ENCODE results near the gene ST8SIA6.
A peak's percentile ranks its signal among the peaks of the same experiment; 100 is the strongest.

The ST8SIA6 gene

DNA sequence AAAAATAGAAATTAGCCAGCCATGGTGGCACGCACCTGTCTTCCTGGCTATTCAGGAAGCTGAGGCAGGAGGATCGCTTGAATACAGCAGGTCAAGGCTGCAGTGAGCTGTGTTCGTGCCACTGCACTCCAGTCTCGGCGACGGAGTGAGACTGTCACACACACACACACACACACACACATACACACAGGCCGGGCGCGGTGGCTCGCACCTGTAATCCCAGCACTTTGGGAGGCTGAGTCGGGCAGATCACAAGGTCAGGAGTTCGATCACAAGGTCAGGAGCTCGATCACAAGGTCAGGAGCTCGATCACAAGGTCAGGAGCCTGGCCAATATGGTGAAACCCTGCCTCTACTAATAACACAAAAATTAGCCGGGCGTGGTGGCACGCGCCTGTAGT, 68.4 kb downstream of the ST8SIA6 start:
- no peak for DNase-seq (ENCODE audit: low read depth in 3 of 3)

DNA sequence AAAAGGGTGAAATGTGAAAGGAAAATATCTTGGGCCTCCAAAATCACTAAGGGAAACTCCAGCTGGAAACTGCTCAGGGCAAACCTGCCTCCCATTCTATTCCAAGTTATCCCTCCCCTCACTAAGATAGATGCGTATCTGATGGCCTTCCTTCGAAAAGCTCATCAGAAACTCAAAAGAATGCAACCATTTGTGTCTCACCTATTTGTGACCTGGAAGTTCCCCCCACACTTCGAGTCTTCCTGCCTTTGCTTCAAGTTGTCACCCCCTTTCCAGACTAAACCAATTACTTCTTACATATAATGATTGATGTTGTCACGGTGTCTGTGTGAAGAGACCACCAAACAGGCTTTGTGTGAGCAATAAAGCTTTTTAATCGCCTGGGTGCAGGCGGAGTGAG, 69.3 kb downstream of the ST8SIA6 start:
- DNase-seq (ENCODE audit: low read depth in 3 of 3): no peak

DNA sequence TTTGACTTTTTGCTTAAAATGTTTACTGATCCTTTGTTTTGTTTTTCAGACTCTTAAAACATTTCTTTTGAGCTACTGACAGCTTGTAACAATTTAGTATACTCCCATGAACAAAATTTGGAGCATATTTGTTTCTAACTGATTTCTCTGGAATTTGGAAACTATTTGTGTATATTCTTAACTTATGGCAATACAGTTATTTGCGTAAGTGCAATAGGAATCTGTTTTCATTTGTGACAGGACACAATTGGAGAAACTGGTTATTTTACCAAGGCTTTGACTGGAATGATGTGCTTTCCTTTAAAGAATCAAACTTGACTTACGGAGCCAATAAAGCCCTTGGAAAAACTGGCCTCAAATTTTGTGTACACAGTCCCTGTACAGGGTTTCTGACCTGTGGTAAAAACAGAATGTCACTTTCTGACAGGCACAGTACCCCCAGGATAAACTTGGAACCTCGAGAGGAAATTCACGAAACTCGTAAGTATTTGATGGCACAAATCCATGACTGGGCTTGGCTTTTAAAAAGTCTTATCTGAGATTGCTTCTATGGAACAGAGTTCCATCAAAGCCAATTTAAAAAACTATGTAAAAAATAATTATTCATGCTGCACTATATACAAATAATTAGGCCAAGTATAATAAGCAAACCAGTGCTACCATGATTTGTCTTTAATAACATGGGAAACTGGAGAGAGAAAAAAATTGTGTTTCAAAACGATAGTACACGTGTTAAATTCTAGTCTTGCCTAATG, 70.4 kb downstream of the ST8SIA6 start:
- no peak for DNase-seq (ENCODE audit: low read depth in 3 of 3)

DNA sequence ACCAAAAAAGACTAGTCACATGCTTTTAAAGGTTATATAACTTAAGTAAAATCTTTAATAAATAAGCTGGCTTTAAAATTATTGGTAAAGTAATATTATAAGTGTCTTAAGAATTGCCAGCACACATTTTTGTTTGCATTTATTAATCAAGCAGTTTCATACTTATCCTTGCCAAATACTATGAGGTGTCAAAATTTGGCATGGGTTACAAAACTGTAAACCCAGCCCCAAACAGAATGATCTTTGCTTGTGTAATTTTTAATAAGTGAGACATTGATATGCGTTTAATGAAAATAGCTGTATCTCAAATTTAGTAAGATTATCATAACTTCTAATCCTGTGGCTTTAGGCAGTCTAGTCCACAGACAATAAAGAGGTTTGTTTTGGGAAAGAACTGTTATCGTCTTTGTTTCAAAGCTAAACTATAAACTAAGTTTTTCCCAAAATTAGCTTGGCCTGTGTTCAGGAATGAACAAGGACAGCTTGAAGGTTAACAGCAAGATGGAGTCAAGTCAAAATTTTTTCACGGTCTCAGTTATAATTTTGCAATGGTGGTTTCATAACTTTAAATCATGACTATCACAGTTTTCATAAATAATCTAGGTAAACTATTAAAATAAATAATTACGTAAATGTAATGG, 72.8 kb downstream of the ST8SIA6 start:
- DNase-seq (ENCODE audit: low read depth in 3 of 3): no peak

DNA sequence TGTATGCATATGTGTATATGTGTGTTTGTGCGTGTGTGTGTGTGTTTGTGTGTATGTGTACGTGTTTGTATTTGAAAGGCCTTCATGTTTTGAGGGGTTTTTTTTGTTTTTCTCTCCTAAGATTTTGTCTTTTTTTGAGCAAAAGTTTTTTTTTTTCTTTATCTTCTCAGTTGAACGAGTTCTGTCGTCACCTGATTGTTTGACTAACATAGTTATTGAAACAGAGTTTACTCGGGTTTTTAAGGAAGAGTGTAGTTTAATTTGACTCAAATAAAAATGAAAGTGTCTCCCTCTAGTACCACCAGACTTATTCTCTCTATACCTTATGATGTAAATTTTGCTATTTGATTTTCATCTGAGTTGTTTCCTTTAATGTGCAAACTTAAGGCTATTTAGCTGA, 73.5 kb downstream of the ST8SIA6 start:
- no peak for DNase-seq (ENCODE audit: low read depth in 3 of 3)

DNA sequence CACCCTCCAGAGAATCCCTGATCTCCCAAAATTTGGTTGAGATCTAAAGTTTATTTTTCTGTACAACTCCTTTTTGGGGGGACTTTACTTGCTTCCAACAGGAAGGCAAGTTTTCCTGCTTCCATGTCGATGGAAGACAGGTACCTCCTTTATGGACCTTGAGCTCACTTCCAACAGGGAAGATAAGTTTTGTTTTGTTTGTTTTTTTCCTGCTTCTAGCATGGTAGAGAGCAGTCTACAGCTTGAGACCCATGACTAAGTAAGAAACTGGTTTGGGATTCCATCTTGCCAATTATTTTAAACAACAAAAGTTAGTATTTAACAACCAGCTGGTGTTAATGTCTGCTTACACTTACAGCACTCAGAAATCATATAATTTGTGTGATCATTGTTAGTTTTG, 74.4 kb downstream of the ST8SIA6 start:
- DNase-seq (ENCODE audit: low read depth in 3 of 3): no peak

DNA sequence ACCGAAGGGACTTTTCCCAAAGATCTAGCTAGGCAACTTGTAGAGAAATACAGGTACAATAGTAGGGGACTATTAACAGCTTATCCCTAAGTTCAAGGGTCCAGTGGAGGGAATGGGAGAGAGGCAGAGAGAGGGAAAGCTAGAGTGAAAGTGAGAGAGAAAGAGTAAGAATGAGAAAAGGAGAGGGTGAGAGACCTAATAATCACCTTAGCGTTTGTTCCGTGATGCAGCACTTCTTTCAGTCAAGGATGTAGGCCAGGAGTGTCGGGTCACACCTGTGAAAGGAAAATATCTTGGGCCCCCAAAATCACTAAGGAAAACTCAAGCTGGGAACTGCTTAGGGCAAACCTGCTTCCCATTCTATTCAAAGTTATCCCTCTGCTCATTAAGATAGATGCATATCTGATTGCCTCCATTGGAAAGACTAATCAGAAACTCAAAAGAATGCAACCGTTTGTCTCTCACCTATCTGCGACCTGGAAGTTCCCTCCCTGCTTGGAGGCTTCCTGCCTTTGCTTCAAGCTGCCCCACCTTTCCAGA, 75.2 kb downstream of the ST8SIA6 start:
- DNase-seq (ENCODE audit: low read depth in 3 of 3): no peak

DNA sequence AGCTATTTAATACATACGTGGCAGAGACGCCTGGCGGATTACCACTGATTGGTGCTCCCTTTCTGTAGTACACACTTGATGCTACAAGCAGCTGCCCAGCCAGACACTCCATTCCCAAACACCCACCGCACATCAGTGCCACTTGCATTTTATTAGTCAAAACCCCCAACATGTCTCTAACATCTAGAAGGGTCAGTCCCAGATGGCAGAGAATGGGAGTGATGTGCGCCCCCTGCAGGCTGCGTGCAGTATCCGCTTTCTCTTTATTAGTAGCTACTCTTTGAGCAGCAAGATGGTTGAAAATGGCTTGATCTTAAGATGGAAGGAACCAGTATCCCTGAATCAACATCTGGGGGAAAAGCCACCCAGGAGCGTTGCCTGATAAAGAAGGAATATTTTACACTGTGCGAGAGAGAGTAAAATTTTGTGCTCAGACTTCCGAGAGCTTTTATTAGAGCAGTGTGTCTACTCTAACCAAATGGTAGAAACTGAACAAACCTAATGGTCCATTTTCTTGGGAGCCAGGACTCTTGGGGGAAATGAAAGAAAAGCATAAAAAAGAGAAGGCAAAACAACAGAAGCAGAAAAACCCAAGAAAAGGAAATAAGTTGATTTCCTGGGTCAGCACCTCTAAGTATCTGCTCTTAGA, 78.3 kb downstream of the ST8SIA6 start:
- DNase-seq (ENCODE audit: low read depth in 3 of 3): peak in 1 of 3 experiments; percentile 36

DNA sequence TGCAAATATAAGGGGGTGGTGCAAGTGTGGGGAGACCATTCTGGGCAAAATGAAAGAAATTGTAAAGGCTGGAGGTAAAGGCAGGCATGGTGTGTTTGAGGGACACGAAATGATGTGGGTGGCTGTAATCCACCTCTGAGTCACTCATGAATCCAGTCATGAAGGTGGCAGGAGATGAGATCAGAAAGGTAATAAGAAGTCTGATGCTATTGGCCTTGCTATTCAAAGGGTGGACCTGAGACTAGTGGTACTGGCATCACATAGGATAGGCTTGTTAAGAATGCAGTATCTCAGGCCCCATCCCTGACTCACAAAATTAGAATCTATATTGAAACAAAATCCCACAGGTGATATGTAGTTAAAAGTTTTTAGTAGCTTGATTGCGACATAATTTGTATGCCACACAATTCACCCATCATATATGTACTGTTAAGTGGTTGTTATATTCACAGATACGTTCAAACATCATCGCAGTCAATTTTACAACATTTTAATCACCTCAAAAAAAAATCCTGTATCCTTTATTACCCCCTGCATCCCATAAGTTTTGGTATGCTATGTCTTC, 85.6 kb downstream of the ST8SIA6 start:
- no peak for DNase-seq (ENCODE audit: low read depth in 3 of 3)

DNA sequence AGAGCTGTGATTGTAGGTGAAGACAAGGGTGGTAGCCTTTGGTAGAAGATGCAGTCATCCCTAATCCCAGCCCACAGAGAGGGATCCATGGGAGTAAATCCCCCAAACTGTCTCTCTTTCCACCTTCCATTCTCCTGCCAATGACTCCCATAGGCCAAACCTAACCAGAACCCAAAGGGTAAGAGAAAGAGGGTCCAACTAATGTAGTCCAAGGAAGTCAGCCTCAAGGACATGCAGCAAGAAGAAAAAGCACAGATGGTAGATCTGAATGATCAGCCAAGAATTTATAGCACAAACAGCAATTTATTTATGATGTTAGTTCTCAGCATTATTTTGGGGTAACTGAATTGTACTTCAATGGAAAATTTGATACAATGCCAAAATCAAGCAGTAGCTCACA, 87.7 kb downstream of the ST8SIA6 start:
- DNase-seq (ENCODE audit: low read depth in 3 of 3): no peak

DNA sequence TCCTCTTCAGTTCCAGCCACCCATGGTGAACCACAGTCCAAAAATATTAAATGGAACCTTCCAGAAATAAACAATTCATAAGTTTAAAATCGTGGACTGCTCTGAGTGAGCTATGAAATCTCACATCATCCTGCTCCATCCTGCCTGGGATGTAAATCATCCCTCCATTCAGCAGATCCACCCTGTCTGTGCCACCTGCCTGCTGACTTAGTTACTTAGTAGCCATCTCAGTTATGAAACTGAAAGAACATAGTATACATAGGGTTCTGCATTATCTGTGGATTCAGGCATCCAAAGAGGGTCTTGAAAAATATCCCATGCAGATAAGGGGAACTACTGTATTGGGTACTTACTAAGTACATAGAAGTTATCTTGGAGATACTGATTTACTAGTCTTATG, 89.0 kb downstream of the ST8SIA6 start:
- no peak for DNase-seq (ENCODE audit: low read depth in 3 of 3)

DNA sequence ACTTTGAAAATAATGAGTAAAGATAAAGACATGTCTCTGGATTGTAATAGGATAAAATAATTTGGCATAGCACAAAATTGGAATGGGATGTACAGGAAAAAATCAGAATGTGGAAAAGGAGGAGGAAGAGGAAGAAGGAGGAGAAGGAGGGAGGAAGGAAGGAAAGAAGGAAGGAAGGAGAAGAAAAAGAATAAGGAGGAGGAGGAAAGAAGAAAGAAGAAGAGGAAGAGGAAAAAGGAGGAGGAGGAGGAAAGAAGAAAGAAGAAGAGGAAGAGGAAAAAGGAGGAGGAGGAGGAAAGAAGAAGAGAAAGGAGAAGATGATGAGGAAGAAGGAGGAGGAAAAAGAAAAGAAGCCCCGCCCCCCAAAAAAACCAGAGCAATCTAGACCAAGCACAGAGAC, 95.9 kb downstream of the ST8SIA6 start:
- no peak for DNase-seq (ENCODE audit: low read depth in 3 of 3)

DNA sequence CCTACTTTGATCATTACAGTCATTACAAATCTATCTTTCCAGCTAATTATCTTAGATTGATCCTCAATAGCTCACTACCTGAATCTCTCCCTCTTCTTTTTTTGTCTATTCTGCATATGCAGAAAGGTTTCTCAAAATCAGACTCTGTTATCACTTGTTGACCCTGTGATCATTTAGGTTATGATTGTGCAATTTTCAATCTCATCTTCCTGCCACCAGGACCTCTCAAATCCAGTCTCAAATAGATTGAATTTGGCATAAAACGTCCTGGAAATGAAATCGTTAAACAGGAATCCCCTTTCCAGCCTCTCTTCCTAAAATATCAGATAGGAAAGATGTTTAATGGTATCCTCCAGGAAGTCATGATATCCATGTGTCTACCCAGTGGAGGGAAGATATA, 96.6 kb downstream of the ST8SIA6 start:
- no peak for DNase-seq (ENCODE audit: low read depth in 3 of 3)

DNA sequence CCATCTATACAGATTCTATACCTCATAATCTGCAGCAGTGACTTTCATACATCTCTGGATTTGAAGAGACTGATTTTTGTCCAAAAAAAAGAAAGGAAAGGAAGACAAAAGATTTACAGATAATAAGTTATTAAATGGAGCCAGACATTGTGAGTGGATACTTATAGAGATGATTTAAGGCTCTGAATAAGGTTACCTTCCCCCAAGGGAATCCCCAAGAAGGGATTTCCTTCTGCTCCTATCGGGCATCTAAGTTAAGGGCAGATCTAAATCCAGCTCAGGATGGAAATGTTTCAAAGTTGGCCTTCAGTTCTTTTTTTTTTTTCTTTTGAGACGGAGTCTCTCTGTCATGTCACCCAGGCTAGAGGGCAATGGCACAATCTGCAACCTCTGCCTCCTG, 97.6 kb downstream of the ST8SIA6 start:
- DNase-seq (ENCODE audit: low read depth in 3 of 3): no peak

DNA sequence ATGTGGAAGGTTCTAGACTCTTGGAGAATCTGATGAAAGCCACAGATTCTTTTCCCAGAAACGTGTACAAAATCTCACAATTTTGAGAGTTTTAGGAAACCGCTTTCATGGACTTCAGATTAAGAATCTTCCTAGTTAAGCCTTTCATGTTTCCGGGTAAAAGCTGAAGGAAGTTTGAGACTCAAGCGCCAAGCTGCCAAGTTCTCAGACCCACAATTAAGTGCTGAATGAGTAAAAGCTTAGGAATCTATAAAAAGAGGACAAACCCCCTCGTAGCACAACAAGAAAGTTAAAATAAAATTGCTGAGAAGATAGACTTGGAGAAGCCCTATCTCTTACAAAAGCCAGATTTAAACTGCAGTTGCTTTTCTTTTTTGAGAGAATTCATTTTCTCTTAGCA, 99.6 kb downstream of the ST8SIA6 start:
- no peak for DNase-seq (ENCODE audit: low read depth in 3 of 3)

DNA sequence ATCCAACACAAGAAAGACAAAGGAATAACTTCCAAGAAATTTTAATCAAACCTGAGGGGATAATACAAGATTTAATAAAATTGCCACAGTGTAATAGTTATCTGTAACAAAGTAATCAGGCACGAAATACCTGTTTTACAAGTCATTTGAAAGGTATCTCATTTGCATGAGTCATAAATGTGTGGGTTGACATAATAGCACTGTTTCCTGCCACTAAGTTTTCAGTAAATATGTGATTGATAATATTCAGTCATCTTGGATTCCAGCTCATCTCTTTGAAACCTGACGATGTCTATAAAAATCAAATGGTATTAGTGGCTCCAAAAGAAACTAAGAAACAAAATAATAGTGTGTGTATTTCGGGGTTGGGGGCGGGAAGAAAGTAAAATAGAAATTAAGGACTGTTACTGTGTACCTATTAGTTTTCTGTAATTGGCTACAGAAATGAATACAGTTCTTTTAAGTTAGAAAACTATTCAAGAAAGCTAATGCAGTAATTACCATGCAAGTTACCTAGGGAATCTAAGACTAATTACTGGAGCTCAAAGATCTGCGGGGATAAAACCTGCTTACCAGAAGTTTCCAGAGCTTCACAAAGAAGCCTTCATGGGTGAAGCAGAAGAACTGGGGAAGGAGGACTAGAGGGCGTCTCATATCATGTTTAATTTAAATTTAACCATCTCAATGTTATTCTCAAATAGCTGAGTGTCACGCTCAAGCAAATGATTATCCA, 100.7 kb downstream of the ST8SIA6 start:
- DNase-seq (ENCODE audit: low read depth in 3 of 3): no peak

DNA sequence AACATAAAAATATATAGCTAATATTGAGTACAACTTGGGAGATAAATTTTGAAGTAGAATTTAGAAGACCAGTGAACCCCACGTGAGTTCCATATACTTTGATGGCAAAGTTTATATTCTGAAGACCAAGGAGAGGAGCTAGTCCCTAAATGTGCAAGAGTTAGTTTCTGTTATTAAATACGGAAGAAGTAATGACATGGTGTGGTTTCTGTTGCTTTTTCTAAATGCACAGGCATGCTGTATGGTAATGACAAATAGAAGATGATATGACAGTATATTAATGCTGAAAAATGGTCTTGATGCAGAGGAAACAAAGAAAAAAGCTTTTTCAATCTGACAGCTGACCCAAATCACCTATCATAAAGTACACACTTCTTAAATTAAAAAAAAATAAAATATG, 101.8 kb downstream of the ST8SIA6 start:
- no peak for DNase-seq (ENCODE audit: low read depth in 3 of 3)

DNA sequence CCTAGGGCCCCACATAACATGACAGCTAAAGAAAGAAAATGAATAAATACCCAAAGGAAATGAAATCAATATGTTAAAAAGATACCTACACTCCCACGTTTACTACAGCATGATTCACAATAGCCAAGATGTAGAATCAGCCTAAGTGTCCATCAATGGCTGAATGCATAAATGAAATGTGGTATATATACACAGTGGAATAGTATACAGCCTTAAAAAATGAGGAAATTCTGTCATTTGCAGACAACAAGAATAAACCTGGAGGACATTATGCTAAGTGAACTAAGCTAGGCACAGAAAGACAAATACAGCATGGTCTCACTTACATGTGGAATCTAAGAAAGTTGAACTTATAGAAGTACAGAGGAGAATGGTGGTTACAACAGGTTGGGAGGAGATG, 102.9 kb downstream of the ST8SIA6 start:
- no peak for DNase-seq (ENCODE audit: low read depth in 3 of 3)

DNA sequence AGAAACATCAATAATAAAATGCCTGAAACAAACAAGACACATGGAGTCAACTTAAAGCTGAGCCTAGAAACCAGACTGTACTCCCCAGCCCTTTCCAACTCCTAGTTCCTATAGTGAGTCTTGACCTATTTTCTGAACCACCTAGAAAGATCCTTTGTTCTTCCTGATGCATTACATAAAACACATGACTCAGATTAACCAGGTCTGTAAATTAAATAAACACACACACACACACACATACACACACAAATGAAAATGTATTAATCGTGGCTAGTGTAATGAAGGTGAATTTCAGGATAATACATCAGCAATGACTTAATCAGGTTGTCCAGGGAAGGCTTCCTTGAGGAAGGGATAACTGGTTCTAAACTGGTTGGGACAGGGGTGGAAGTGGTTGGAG, 104.7 kb downstream of the ST8SIA6 start:
- no peak for DNase-seq (ENCODE audit: low read depth in 3 of 3)

DNA sequence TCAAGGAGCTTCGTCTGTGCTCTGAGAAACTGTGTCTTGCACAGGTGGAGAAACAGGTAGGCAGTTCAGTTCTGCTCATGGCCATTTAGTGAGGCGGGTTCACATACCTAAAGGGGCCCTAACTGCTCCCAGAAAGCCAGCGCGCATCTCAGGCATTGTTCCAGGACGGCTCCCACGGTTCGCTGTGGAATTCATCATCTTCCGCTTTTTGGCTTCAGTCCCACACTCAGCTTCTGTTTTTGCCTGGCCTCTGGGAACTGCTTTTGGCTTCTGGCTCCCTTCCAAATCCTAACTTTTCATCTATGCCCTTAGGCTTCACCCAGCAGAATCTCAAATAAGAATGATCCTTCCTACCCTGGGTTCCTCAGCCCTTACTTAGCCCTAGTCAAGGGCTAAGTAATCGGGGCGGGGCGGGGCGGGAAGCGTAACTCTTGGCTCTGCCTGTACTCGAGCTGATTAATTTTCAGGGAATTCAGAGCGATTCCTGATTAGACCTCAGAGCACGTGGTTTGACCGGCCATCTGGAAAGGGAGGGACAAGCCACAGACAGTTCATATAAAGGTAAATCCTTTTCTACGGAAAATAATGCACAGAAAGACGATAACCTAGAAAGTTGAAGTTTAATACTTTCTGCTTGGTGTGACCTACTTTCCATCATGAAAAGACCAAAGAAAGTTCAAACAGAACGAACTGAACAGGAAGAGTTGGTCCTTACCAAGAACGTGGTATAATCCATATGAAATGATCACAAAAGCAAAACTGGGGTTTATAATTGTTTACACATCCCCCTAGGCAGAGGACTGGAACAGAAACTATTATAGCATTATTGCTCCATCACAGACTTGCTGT, 105.7 kb downstream of the ST8SIA6 start:
- no peak for DNase-seq (ENCODE audit: low read depth in 3 of 3)

DNA sequence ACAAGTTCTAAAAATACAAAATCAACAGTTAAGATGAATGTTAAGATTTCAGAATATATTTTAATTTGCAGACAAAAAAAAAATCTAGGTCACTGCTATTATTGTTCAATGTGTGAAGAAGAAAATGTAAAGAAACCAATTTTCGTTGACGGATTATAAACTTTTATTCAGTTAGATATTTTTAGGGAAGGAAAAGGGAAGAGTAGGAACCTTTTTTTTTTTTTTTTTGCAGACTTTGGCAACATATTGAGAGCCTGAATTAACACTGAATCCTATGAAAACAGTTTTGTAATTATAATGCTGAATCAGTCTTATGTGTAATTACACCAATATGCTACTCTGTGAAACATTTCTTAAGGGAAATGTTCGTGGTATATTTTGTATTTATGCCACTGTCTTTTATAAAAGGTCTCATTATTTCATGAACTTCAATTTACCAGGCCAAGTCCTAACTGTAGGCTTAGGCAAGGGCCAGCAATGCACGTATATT, 106.3 kb downstream of the ST8SIA6 start:
- DNase-seq (ENCODE audit: low read depth in 3 of 3): no peak
